ENCODE data around the gene ACP3.
"Not testable (repeated sequence)": the region's sequence is repeated elsewhere in the genome, so short reads cannot be mapped to it uniquely, and the experiment has no call there.

Gene ACP3, protein sequence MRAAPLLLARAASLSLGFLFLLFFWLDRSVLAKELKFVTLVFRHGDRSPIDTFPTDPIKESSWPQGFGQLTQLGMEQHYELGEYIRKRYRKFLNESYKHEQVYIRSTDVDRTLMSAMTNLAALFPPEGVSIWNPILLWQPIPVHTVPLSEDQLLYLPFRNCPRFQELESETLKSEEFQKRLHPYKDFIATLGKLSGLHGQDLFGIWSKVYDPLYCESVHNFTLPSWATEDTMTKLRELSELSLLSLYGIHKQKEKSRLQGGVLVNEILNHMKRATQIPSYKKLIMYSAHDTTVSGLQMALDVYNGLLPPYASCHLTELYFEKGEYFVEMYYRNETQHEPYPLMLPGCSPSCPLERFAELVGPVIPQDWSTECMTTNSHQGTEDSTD

DNA sequence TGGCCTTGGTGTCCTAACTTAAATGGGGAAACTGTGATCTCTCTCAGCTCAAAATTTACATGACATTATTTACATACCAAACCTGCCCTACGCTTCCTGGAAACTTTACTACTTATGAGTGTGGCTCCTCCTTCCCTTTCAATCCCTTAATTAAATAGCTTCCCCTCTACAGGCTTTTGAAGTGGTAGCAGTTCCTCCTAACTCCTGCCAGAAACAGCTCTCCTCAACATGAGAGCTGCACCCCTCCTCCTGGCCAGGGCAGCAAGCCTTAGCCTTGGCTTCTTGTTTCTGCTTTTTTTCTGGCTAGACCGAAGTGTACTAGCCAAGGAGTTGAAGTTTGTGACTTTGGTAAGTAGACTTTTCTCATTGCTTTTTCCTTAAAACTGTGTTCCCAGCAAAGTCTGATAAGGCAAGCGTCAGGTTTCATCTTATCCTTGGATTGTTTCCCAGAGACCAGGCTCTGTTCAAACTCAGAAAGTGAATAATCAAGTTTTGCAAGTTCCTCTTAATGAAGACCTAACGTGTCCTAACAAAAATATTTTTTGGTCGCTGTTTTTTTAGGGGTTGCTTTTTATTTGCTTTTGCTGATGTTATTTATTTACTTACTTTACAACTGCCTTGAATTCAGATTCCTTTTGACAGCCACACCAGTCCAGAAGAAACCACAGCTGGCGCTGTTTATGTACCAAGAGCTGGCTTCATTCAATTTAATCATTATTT, at the start of gene ACP3:
TSS of gene ACP3 (plus strand) at position 179 of the 720 bp plus-strand sequence. CDS start at position 229, 50 bp downstream.
- DNase-seq, result no peak

DNA sequence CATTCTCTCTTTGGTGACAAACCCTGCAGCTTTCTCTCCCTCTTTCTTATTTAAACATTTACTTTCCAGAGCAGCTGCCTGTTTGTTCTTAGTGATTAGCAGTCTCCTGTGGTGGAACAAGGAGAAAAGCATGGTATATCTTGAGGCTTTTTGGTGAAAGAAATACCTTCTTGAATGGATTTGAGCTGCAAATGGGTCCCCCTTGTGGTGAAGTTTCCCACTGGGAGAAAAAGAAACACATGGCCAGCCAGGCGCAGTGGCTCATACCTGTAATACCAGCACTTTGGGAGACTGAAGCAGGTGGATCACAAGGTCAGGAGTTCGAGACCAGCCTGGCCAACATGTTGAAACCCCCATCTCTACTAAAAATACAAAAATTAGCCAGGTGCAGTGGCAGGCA, 48.3 kb upstream of the ACP3 start:
- DNase-seq, result no peak

DNA sequence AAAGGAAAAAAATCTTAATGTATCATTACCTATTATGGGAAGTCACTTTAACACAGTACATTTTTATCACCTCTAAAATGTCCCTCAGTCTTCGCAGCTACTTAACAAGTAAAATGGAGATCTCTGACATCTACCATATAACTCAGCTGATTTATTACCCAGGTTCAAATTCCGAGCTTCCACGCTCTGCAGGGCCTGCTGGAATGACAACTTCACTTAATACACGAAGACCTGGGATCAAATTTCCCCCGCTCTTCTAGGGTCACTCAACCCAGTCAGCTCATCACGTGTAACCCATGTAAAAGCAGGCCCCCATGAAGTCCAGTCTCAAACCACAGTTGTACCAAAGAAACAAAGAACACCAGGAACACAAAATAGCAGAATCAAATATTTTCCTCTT, 44.2 kb upstream of the ACP3 start:
- DNase-seq, result no peak

DNA sequence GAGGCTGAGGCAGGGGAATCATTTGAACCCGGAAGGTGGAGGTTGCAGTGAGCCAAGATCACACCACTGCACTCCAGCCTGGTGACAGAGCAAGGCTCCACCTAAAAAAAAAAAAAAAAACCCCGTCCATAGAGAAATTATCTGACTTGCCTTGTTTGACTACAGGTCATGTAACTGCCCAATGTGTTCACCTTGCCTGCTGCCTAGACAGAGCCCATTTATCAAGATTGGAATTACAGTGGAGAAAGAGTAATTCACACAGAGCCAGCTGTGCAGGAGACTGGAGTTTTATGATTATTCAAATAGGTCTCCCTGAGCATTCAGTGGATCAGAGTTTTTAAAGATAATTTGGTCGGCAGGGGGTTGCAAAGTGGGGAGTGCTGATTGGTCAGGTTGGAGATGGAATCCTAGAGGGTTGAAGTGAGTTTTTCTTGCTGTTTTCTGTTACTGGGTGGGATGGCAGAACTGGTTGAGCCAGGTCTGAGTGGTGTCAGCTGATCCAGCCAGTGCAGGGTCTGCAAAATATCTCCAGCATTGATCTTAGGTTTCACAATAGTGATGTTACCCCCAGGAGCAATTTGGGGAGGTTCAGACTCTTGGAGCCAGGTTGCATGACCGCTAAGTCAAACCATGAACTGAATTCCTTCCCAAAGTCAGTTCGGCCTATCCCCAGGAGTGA, 40.8 kb upstream of the ACP3 start:
- DNase-seq, result no peak

DNA sequence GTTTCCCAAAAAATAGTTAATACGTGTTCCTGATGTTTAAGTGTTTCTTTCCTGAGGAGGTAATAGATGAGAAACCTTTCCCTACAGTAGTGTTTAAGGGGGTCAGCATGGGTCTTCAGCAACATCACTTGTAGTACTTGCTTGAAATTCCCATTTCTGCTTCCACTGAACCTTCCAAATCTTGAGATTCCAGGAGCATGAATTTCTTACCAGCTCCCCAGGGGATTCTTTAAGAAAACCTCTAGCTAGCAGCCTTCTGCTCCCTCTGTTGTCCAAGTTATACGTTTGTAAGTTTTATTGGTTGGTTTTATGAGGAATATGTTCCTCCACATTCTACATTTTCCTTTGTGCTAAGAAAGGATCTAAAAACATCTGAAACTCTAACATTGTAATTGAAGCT, 38.2 kb upstream of the ACP3 start:
- no peak for DNase-seq

DNA sequence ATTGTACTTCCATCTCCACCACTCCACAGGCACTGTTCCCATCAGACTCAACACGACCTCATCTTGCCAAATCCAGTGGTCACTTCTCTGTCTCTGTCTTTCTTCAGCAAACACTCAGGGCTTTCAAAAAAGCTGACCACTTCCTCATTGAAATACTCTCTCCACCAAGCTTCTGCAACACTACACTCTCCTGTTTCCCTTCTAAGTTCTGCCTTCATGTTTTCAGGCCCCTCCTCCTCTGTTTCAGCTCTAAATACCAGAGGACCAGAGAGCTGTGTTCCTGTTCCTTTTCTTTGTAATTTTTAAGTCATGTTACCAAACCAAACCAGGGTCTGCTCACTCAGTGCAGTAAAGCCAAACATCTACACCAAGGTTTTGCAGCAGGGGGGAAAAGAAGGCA, 33.8 kb upstream of the ACP3 start:
- DNase-seq, result no peak

DNA sequence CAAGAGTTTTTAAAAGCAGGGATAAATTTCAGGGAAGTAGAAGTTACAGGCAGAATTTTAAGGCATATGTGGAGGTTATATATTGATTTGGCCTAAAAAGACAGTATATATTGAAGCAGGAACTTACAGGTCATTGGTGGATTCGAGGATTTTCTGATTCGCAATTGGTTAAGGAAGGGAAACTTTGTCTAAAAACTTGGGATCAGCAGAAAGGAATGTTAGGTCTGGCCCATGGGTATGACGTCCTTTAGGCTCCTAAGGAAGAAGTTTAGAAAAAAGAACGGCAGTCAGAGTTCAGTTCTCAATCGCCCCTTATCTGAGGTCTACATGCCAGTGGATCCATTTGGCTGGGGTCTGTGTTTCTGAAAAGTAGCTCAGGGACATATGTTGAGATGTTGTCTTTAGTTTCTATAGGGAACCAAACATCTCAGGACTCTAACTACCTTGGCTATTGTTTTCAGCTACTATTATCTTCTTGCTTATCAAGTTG, 33.2 kb upstream of the ACP3 start:
- no peak for DNase-seq

DNA sequence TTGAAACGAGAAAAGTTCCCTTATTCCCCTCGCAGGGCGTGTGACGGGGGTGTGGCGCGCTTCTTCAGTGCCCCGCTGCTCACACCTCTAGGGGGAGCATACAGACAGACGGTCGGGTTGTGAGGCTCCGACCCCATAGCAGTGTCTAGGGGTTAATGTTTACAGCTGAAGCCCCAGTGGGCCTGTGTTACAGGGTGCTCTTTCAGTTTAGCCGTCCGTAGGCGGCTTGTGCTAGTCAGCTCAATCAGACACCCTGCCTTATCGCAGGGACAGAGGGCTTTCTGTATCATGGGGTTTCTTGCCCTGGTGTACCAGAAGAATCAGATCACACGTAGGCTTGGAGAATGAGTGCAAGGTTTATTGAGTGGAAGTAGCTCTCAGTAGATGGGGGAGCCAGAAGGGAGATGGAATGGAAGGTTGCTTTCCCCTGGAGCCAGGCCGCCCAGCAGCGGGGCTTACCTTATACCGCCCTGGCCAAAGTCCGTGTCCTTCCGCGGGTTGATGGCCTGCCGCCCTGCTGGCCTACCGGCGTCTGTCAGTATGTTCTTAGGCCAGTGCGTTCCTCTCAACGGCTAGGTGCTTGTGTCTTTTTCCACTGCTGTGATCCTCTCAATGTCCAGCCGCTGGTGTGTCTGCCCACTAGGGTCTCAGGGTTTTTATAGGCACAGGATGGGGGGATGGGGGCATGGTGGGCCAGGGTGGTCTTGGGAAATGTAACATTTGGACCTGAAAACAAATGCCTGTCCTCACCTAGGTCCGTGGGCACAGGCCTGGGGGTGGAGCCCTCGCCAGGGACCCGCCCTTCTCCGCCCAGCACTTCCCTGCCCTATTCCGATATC, 32.2 kb upstream of the ACP3 start:
- no peak for DNase-seq

DNA sequence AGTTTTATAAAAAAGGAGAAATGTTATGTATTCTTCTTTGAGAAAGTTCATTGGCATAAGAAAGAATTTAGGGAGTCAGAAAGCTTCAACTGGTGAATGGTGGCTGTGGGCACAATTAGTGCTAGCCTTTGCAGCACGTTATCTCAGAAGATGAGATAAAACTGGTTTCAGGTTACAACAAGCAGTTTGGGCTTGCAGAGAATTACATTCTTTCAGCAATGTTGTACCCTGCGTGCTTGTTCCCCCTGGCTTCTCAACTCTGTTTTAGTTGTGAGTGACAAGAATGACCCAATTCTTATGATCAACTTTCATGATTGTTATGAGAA, 31.6 kb upstream of the ACP3 start:
- no peak for DNase-seq

DNA sequence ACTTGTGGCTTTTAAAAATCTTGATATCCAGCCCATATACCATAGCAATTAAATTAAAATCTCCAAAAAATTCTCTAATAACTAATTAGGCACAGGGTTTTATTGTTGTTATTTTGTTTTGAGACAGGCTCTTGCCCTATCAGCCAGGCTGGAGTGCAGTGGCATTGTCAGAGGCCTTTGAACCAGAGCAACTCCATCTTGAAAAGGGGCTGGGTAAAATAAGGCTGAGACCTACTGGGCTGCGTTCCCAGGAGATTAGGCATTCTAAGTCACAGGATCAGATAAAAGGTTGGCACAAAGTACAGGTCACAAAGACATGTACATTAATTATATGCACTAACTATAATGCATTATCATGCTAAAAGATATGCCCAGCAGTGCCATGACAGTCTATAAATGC, 31.2 kb upstream of the ACP3 start:
- no peak for DNase-seq

DNA sequence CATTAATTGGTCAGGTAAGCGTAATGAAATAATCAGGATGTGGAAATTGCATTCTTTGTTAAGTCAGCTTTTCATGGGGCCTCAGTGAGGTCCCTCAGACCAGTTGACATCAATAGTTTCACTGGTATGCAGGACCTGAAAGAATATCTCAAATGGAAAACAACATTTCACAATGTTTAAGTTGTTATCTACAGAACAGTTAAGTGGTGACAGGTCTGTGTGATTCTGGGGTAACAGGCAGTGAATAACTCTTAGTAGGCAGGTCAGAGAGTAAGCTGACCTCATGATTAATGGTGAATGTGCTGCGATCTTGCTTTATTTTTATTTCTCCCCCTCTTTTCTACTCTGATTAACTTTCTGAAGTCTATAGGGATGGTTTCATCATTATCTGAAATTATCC, 28.9 kb upstream of the ACP3 start:
- no peak for DNase-seq

DNA sequence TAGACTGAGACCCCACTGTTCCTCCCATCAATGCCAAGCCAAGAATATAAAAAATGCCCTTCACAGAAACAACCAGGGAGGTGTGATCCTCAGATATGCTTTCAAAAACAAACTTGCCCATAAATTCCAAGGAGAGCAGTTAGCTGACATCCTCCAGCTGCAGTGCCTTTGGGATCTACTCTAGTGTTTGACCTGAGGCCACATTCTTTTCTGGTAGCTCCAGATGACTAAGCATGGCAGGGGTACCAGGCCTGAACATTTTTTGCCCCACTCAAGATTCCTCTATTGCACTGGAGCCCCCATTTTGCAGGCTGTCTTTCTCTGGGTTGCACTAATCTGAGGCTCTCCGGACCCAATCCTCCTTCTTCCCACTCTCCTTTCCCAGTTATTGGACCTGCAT, 27.9 kb upstream of the ACP3 start:
- DNase-seq, result no peak

DNA sequence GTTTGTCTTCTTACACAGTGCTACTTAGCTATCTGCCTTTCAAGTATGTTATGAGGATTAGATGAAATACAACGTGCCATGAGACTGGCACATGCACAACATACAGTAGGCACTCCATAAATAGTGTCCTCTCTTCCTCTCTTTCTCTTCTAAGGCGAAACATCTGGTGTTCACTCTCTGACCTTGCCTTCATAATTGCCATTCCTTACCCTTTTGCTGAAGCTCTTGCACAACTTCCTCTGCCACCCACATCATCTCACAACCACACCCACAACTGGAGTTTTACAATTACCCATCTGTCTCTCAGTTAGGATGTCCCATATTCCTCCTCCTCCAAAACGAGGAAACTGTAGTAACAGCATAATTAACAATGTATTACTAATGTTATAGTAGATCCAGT, 26.4 kb upstream of the ACP3 start:
- DNase-seq, result no peak

DNA sequence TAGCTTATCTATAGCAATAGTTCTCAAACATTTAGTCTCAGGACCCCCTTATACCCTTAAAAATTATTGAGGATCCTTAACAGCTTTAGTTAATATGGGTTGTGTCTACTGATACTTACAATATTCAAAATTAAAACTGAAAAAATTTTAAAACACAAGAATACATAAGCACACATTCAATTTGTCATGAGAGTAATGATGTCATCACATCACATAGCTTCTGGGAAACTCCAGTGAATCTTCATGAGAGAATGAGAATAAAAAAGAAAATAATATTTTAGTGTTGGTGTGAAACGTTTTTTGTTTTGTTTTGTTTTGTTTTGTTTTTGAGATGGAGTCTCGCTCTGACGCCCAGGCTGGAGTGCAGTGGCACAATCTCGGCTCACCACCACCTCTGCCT, 25.2 kb upstream of the ACP3 start:
- no peak for DNase-seq

DNA sequence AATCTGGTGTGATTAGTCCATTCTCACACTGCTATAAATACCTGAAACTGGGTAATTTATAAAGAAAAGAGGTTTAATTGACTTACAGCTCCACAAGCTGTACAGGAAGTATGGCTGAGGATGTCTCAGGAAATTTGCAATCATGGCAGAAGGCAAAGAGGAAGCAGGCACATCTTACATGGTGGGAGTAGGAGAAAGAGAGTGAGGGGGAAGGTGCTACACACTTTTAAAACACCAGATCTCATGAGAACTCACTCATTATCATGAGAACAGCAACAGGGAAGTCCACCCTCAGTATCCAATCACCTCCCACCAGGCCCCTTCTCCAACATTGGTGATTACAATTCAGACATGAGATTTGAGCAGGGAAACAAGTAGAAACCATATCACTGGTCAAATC, 24.0 kb upstream of the ACP3 start:
- no peak for DNase-seq

DNA sequence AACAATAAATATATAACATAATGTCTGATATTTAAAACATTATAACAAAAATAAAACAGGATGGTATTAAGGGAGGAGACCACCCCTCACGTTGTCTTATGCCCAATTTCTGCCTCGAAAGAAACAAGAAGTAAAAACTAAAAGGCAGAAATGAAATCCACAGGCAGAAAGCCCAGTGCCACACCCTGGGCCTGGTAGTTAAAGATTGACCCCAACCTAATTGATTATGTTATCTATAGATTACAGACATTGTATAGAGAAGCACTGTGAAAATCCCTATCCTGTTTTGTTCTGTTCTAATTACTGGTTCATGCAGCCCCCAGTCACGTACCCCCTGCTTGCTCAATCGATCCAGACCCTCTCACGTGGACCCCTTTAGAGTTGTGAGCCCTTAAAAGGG, 22.3 kb upstream of the ACP3 start:
- DNase-seq, result no peak

DNA sequence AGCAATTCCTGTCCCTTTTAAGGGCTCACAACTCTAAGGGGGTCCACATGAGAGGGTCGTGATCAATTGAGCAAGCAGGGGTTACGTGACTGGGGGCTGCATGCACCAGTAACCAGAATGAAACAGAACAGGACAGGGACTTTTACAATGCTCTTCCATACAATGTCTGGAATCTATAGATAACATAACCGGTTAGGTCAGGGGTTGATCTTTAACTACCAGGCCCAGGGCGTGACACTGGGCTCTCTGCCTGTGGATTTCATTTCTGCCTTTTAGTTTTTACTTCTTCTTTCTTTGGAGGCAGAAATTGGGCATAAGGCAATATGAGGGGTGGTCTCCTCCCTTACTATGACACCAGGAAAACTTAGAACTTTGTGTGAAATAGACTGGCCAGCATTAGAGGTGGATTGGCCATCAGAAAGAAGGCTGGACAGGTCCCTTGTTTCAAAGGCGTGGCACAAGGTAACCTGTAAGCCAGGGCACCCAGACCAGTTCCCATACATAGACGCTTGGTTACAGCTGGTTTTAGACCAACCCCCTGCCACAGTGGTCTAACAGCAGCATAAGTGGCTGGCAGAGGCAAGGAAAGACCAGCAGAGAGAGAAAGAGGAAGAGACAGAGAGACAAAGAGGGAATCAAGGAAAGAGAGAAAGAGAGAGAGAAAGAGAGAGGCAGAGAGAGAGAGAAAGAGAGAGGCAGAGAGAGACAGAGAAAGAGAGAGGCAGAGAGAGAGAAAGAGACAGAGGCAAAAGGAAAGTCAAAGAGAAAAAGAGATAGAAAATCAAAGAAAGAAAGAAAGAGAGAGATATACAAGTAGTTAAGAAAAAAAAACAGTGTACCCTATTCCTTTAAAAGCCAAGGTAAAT, 13.6 kb upstream of the ACP3 start:
- not testable (repeated sequence) for DNase-seq

DNA sequence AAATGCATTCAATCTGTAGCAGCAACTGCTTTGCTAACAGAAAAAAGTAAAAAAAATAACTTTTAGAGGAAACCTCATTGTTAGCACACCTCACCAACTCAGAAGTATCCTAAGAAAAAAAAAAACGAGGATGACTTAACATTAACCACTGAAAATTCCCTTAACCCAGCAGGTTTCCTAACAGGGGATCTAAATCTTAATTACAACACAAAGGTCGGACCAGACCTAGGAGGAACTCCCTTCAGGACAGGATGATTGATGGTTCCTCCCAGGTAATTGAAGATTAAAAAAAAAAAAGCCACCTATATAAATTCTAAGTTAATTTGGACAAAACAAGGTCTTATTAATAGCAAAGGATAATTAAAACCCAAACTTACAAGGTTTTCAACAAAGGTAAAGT, 12.9 kb upstream of the ACP3 start:
- not testable (repeated sequence) for DNase-seq

DNA sequence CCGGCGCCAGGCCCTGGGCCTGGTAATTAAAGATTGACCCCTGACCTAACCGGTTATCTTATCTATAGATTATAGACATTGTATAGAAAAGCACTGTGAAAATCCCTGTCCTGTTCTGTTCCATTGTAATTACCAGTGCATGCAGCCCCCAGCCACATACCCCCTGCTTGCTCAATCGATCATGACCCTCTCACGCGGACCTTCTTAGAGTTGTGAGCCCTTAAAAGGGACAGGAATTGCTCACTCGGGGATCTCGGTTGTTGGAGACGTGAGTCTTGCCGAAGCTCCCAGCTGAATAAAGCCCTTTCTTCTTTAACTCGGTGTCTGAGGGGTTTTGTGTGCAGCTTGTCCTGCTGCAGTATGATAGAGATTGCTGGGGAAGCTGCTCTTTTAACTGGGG, 7.2 kb upstream of the ACP3 start:
- not testable (repeated sequence) for DNase-seq

DNA sequence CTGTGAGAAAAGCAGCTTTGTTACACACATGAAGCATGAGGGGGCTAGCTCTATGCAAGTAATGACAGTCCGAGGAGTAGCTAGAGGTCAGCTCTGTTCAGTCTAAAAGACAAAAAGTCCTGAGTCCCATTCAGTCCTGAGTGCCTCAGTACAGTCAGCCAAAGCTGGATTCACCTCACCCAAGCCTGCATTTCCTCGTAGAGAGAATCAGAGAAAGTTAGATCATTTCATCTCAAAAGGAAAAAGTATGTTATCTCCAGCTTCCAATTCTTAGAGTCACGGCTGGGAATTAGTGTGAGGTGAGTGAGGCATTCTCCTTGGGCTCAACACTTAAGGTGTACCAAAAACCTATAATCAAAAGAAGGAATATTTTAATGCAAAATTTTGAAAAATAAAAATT, 5.9 kb upstream of the ACP3 start:
- no peak for DNase-seq

DNA sequence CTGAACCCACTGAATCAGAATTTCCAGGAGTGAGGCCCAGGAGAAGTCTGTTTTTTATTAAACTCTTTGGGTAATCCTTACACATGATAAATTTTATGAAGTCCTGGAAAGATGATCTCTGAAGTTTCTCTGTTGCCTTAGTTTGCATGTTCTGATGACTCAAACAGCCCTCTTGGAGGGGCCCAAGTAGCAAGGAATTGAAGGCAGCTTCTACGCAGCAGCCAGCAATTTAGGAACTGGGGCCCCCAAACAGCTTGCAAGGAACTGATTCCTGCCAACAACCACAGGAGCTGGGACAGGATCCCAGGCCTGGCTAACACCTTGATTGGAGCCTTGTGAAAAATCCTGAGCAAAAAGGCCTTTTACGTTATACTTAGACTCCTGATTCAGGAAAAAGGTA, 5.4 kb upstream of the ACP3 start:
- no peak for DNase-seq

DNA sequence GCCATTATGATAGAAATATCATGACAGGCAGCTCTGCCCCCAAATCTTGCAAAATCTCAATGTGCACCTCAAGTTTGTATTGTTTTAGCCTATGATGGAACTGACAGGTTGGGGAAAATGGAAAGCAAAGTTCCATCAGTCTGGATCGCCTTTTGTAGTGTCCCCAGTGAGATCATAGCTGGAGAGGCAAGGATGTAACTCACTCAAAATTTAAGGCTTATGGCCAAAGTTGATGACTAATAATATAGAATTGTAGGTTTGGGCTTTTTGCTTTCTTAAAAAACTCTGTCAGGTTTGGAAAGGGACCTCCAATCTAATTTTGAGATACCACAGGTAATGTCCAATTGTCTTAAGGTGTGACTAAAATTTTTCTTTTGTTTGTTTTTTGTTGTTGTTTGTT, 1.4 kb upstream of the ACP3 start:
- DNase-seq, result no peak
